GM23338 (cell line): ENCODE data around the gene AACS. TPM values are rescaled to one million over a fixed set of nuclear protein-coding genes. Genes with fewer than 3 reads are reported as not detected.

Experiments
- ATAC-seq: fragments of 200-7000 bp; cut with Tn5 transposase; 3 replicates; pipeline ENCODE4 v1.9.1; 2020
- DNase-seq: peaks from one replicate; pipeline ENCODE4 v3.0.0-alpha.2; 2015; ENCODE audit warnings: low spot score
- H2AFZ ChIP-seq: fragments of 200-600 bp; sonication (generic); 2 replicates; pipeline ENCODE4 v1.8.0; 2016; ENCODE audit warnings: antibody characterized with exemption, mild to moderate bottlenecking, moderate library complexity
- H3F3A ChIP-seq: fragments of 200-600 bp; sonication (generic); replicated peaks from 2 replicates; pipeline ENCODE4 v1.8.0; 2017; ENCODE audit warnings: antibody characterized with exemption, mixed run types, low read depth
- H3K27ac ChIP-seq: fragments of 200-600 bp; sonication (generic); 2 replicates; pipeline ENCODE4 v1.6.1; 2016; ENCODE audit warnings: low read depth
- H3K27me3 ChIP-seq: fragments of 200-600 bp; sonication (generic); 2 replicates; pipeline ENCODE4 v1.8.0; 2016; ENCODE audit warnings: mild to moderate bottlenecking, mixed run types, moderate library complexity; ENCODE audit not compliant: insufficient read depth
- H3K36me3 ChIP-seq: fragments of 200-600 bp; sonication (generic); 2 replicates; pipeline ENCODE4 v1.8.0; 2016; ENCODE audit warnings: mild to moderate bottlenecking; ENCODE audit not compliant: insufficient read depth
- H3K4me1 ChIP-seq: fragments of 200-600 bp; sonication (generic); 2 replicates; pipeline ENCODE4 v1.8.0; 2016; ENCODE audit warnings: mild to moderate bottlenecking, moderate library complexity; ENCODE audit not compliant: insufficient read depth
- H3K4me2 ChIP-seq: fragments of 200-600 bp; sonication (generic); 2 replicates; pipeline ENCODE4 v1.7.1; 2017; ENCODE audit warnings: mixed run types
- H3K4me3 ChIP-seq: fragments of 200-600 bp; sonication (generic); 2 replicates; pipeline ENCODE4 v1.6.1; 2016; ENCODE audit warnings: mixed run types
- H3K79me2 ChIP-seq: fragments of 200-600 bp; sonication (generic); replicated peaks from 2 replicates; pipeline ENCODE4 v1.8.0; 2017; ENCODE audit warnings: mild to moderate bottlenecking; ENCODE audit not compliant: insufficient read depth
- H3K9me2 ChIP-seq: fragments of 200-600 bp; sonication (generic); 2 replicates; pipeline ENCODE4 v1.8.0; 2017; ENCODE audit not compliant: insufficient read depth
- H4K20me1 ChIP-seq: fragments of 200-600 bp; sonication (generic); replicated peaks from 2 replicates; pipeline ENCODE4 v1.8.0; 2017; ENCODE audit warnings: mild to moderate bottlenecking; ENCODE audit not compliant: insufficient read depth
- H3K27ac Mint-ChIP-seq: 2 replicates; pipeline ENCODE4 v1.8.0; 2020; ENCODE audit warnings: inconsistent platforms, mild to moderate bottlenecking, moderate library complexity, mixed read lengths
- H3K27me3 Mint-ChIP-seq: 3 replicates; pipeline ENCODE4 v1.8.0; 2022; ENCODE audit warnings: low read depth, mild to moderate bottlenecking, moderate library complexity, mixed read lengths, inconsistent platforms; ENCODE audit not compliant: insufficient read depth, poor library complexity
- H3K36me3 Mint-ChIP-seq: 3 replicates; pipeline ENCODE4 v1.8.0; 2021; ENCODE audit warnings: low read depth, mild to moderate bottlenecking, inconsistent platforms, moderate library complexity, mixed read lengths
- H3K4me1 Mint-ChIP-seq: 3 replicates; pipeline ENCODE4 v1.8.0; 2020; ENCODE audit warnings: mild to moderate bottlenecking, inconsistent platforms, mixed read lengths
- H3K4me3 Mint-ChIP-seq: 3 replicates; pipeline ENCODE4 v1.8.0; 2021; ENCODE audit warnings: moderate library complexity, mild to moderate bottlenecking, inconsistent platforms, mixed read lengths
- H3K9me3 Mint-ChIP-seq: 3 replicates; pipeline ENCODE4 v1.8.0; 2020; ENCODE audit warnings: moderate library complexity, mild to moderate bottlenecking, inconsistent platforms, mixed read lengths
- CTCF ChIP-seq, 2 experiments: fragments of 200-600 bp in 1 of 2; sonication (generic) in 1 of 2; conservative IDR thresholded peaks; 2 replicates each; pipeline versions ENCODE4 v1.5.1 to v1.6.1; 2016 to 2017; ENCODE audit warnings: antibody characterized with exemption in 2 of 2, low read depth in 2 of 2, mild to moderate bottlenecking in 2 of 2, moderate library complexity in 1 of 2
- EZH2 ChIP-seq: fragments of 200-600 bp; sonication (generic); IDR thresholded peaks from one replicate; pipeline ENCODE4 v1.8.0; 2017; ENCODE audit warnings: antibody characterized with exemption, mild to moderate bottlenecking, low read depth; ENCODE audit not compliant: unreplicated experiment
- EZH2phosphoT487 ChIP-seq: fragments of 200-600 bp; sonication (generic); IDR thresholded peaks from one replicate; pipeline ENCODE4 v1.8.1; 2018; ENCODE audit warnings: antibody characterized with exemption; ENCODE audit not compliant: unreplicated experiment
- JUNB ChIP-seq: IDR thresholded peaks from one replicate; pipeline ENCODE4 v1.6.1; 2016; ENCODE audit warnings: antibody characterized with exemption; ENCODE audit not compliant: unreplicated experiment
- NANOG ChIP-seq: IDR thresholded peaks from 2 replicates; pipeline ENCODE4 v1.6.1; 2016; ENCODE audit warnings: antibody characterized with exemption, borderline replicate concordance
- POLR2AphosphoS5 ChIP-seq: IDR thresholded peaks from 2 replicates; pipeline ENCODE4 v1.6.1; 2016; ENCODE audit warnings: antibody characterized with exemption, low read depth
- ZNF462 ChIP-seq: fragments of 250-450 bp; sonication (Bioruptor Pico); IDR thresholded peaks from 2 replicates; pipeline ENCODE4 v1.5.0; 2020; ENCODE audit warnings: mild to moderate bottlenecking, moderate library complexity
- polyA plus RNA-seq: library from polyadenylated mRNA; unstranded; fragments of >200 nt; fragmentation: Nextera tagmentation; extraction: Ambion mirVana; gene quantifications from 2 replicates; pipeline ENCODE4 v1.2.1, GENCODE V29; 2016
- total RNA-seq: library from RNA; depleted of rRNA; stranded (reverse); fragments of >200 nt; shearing (Covaris generic); gene quantifications from 2 replicates; pipeline ENCODE4 v1.2.3, GENCODE V29; 2014

Gene AACS
- total and polyA plus RNA-seq, 2 experiments from 2014 or later, result 31.1 to 64.4 TPM

- peaks cover 3% of the 10 kb centered on the region; the same call in 2 of the 3 replicates for H3K9me3 Mint-ChIP-seq
- peaks cover 5% of the 10 kb centered on the region for H3K36me3 Mint-ChIP-seq
- Histone ChIP-seq H3F3A (peaks cover 35% of the 10 kb centered on the region), H3K27ac (peak overlapping the region; percentile 32; the same call in 1 of the 2 replicates), H3K4me3 (peak overlapping the region; percentile 82), H3K79me2 (peaks cover 30% of the 10 kb centered on the region), H3K4me1 (peaks cover 44% of the 10 kb centered on the region), H3K36me3 (no peaks in the 10 kb centered on the region), H3K9me2 (no peaks in the 10 kb centered on the region), H4K20me1 (no peaks in the 10 kb centered on the region), H3K27me3 (peaks cover 36% of the 10 kb centered on the region), H2AFZ (peak overlapping the region; percentile 76; the same call in 1 of the 2 replicates), H3K4me2 (peak overlapping the region; percentile 94)
- H3K27me3 Mint-ChIP-seq, result peaks cover 43% of the 10 kb centered on the region
- peaks cover 46% of the 10 kb centered on the region for H3K4me1 Mint-ChIP-seq
- TF ChIP-seq NANOG (0 out of 2 replicates have a peak, but pooled peaks have one; percentile 21), ZNF462 (CRISPR knock-in tag) (peak; percentile 52; the same call in 1 of the 2 replicates), EZH2 (no peak)
- H3K27ac Mint-ChIP-seq, result no peak overlapping the region
- ATAC-seq (peak; percentile 24), DNase-seq (peak; percentile 75)
- peak overlapping the region; percentile 86 for H3K4me3 Mint-ChIP-seq
These were observed 120.1 kb downstream of the AACS start for GRCh38 chr12:125185311-125185739.

GRCh38 chr12:125185740-125186470 lies 120.7 kb downstream of the AACS start, which contains the start of gene TMEM132B:
TMEM132B (plus strand) TSS chr12:125186386.
- Histone ChIP-seq H3K79me2 (peaks cover 30% of the 10 kb centered on the region), H3K4me2 (peak within 1 kb of the TSS; percentile 94), H3K4me1 (peaks cover 44% of the 10 kb centered on the region), H3K4me3 (peak within 1 kb of the TSS; percentile 82), H3F3A (peaks cover 35% of the 10 kb centered on the region), H3K27ac (peak within 1 kb of the TSS; percentile 32; the same call in 1 of the 2 replicates), H3K27me3 (peaks cover 36% of the 10 kb centered on the region), H3K9me2 (no peaks in the 10 kb centered on the region), H2AFZ (peak within 1 kb of the TSS; percentile 76; the same call in 1 of the 2 replicates), H3K36me3 (no peaks in the 10 kb centered on the region), H4K20me1 (no peaks in the 10 kb centered on the region)
- DNase-seq (peak; percentile 90), ATAC-seq (peak; percentile 21)
- Mint-ChIP-seq H3K4me1 (peaks cover 48% of the 10 kb centered on the region), H3K27ac (no peak within 1 kb of the TSS), H3K36me3 (peaks cover 2% of the 10 kb centered on the region; the same call in 1 of the 3 replicates), H3K4me3 (peak within 1 kb of the TSS; percentile 86), H3K9me3 (no peaks in the 10 kb centered on the region; the same call in 2 of the 3 replicates), H3K27me3 (peaks cover 45% of the 10 kb centered on the region)
- no peak for TF ChIP-seq JUNB
- peak; percentile 14 to 54; a peak in 3 of 4 replicates for TF ChIP-seq CTCF (conservative IDR thresholded peaks at IDR 0.05; ENCODE audit: low read depth in 2 of 2)
- no peak for TF ChIP-seq EZH2phosphoT487
- peak; percentile 71 for TF ChIP-seq POLR2AphosphoS5
